GM12878 (cell line): ENCODE measurements around the gene ULK4.

ENCODE experiments used
- BACH1 ChIP-seq: fragments of 450-650 bp; IDR thresholded peaks from 2 replicates; pipeline ENCODE4 v1.6.1; 2017; ENCODE audit warnings: mild to moderate bottlenecking, borderline replicate concordance
- CHD2 ChIP-seq: IDR thresholded peaks from 2 replicates; pipeline ENCODE4 v1.6.1; 2011; ENCODE audit warnings: low read depth, low read length, improper control_type of control experiment, borderline replicate concordance
- DPF2 ChIP-seq: fragments of 450-650 bp; IDR thresholded peaks from 2 replicates; pipeline ENCODE4 v1.6.1; 2017; ENCODE audit warnings: mild to moderate bottlenecking
- EZH2 ChIP-seq: IDR thresholded peaks from 2 replicates; pipeline ENCODE4 v1.6.1; 2012; ENCODE audit warnings: low read depth, mild to moderate bottlenecking, control low read depth, inconsistent platforms, low read length, borderline replicate concordance; ENCODE audit not compliant: control insufficient read depth
- POLR2AphosphoS5 ChIP-seq: IDR thresholded peaks from 2 replicates; pipeline ENCODE4 v1.6.1; 2011; ENCODE audit warnings: mild to moderate bottlenecking, low read length, inconsistent platforms

- TF ChIP-seq BACH1 (no peak), DPF2 (no peak), EZH2 (no peak), POLR2AphosphoS5 (no peak), CHD2 (no peak)
Measured at GRCh38 chr3:41715376-41715775, 246.5 kb downstream of the ULK4 start.
